Keratinocyte (primary cell): ENCODE data around the gene CHST7.

Source experiments
- EZH2 ChIP-seq: IDR thresholded peaks from one replicate; pipeline ENCODE4 v1.6.1; 2012; ENCODE audit warnings: inconsistent platforms, mild to moderate bottlenecking, low read length, moderate library complexity
- TF ChIP-seq, protein P1 (sequence below), 3 experiments: IDR thresholded peaks in 1 of 3; conservative IDR thresholded peaks in 1 of 3; optimal IDR thresholded peaks in 1 of 3; 2 replicates in 2 of 3; 3 replicates in 1 of 3; pipeline versions ENCODE3 to v1.5.1; 2011; ENCODE audit warnings: low read length in 3 of 3, mild to moderate bottlenecking in 3 of 3, moderate library complexity in 2 of 3, control low read depth in 1 of 3, inconsistent platforms in 1 of 3; ENCODE audit not compliant: insufficient read depth in 2 of 3; ENCODE audit errors: extremely low read depth in 1 of 3

GRCh38 chrX:46577221-46578005, 3.8 kb downstream of the CHST7 start:
- TF ChIP-seq, protein P1, sequence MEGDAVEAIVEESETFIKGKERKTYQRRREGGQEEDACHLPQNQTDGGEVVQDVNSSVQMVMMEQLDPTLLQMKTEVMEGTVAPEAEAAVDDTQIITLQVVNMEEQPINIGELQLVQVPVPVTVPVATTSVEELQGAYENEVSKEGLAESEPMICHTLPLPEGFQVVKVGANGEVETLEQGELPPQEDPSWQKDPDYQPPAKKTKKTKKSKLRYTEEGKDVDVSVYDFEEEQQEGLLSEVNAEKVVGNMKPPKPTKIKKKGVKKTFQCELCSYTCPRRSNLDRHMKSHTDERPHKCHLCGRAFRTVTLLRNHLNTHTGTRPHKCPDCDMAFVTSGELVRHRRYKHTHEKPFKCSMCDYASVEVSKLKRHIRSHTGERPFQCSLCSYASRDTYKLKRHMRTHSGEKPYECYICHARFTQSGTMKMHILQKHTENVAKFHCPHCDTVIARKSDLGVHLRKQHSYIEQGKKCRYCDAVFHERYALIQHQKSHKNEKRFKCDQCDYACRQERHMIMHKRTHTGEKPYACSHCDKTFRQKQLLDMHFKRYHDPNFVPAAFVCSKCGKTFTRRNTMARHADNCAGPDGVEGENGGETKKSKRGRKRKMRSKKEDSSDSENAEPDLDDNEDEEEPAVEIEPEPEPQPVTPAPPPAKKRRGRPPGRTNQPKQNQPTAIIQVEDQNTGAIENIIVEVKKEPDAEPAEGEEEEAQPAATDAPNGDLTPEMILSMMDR (optimal IDR thresholded peaks at IDR 0.05 in 1 of 3, IDR thresholded peaks at IDR 0.05 in 1 of 3, conservative IDR thresholded peaks at IDR 0.05 in 1 of 3; ENCODE audit: extremely low read depth in 1 of 3, insufficient read depth in 2 of 3, low read length in 3 of 3): no peak
- TF ChIP-seq EZH2: no peak
